Common myeloid progenitor, CD34-positive (primary cell): Measurements from ENCODE around the gene TBXT. TPM values are rescaled to one million over a fixed set of nuclear protein-coding genes. Genes with fewer than 3 reads are reported as not detected.

ENCODE experiments used
- CTCF ChIA-PET: fragments of 350-600 bp; sonication (Branson Sonifier 250); formaldehyde crosslinking; loops from one replicate; lab custom pipeline; 2021; ENCODE audit warnings: antibody characterized with exemption; lab: Charles Lee
- POLR2A ChIA-PET: fragments of 350-600 bp; sonication (Branson Sonifier 250); formaldehyde crosslinking; loops from one replicate; lab custom pipeline; 2021; ENCODE audit warnings: antibody characterized with exemption; lab: Charles Lee
- DNase-seq, 3 donors: peaks; one replicate each; pipeline versions ENCODE4 v3.0.0 to v3.0.0-alpha.2; 2013
- H3K27ac ChIP-seq, 2 experiments: 1 replicate in 1 of 2; 2 replicates in 1 of 2; pipeline ENCODE4 v1.7.0; 2013; ENCODE audit warnings: inconsistent platforms in 2 of 2, low read length in 2 of 2, mild to moderate bottlenecking in 2 of 2, low read depth in 1 of 2, moderate library complexity in 1 of 2; ENCODE audit not compliant: severe bottlenecking in 2 of 2, insufficient read depth in 1 of 2, poor library complexity in 1 of 2
- H3K27me3 ChIP-seq, 5 experiments: replicated peaks in 2 of 5; 1 replicate in 3 of 5; 2 replicates in 2 of 5; pipeline versions ENCODE4 v1.6.1 to v1.7.0; 2013; ENCODE audit warnings: low read length in 4 of 5, mild to moderate bottlenecking in 2 of 5, moderate library complexity in 2 of 5, inconsistent platforms in 1 of 5; ENCODE audit not compliant: insufficient read depth in 5 of 5, control insufficient read depth in 4 of 5
- H3K36me3 ChIP-seq, 4 experiments: 1 replicate in 2 of 4; 2 replicates in 2 of 4; pipeline versions ENCODE4 v1.6.1 to v1.7.0; 2013; ENCODE audit warnings: low read length in 3 of 4, control low read depth in 1 of 4, mild to moderate bottlenecking in 1 of 4; ENCODE audit not compliant: control insufficient read depth in 4 of 4, insufficient read depth in 4 of 4
- H3K4me1 ChIP-seq, 4 experiments: 1 replicate in 3 of 4; 2 replicates in 1 of 4; pipeline versions ENCODE4 v1.6.1 to v1.7.1; 2013; ENCODE audit warnings: low read length in 3 of 4, mild to moderate bottlenecking in 3 of 4, control low read depth in 1 of 4, inconsistent platforms in 1 of 4, moderate library complexity in 1 of 4; ENCODE audit not compliant: control insufficient read depth in 4 of 4, insufficient read depth in 4 of 4; ENCODE audit errors: control extremely low read depth in 1 of 4
- H3K4me3 ChIP-seq, 7 experiments: 1 replicate in 4 of 7; 2 replicates in 3 of 7; pipeline versions ENCODE4 v1.5.1 to v1.7.0; 2013; ENCODE audit warnings: mild to moderate bottlenecking in 7 of 7, low read length in 6 of 7, moderate library complexity in 6 of 7, inconsistent platforms in 2 of 7, low read depth in 2 of 7, control low read depth in 1 of 7; ENCODE audit not compliant: insufficient read depth in 4 of 7, control insufficient read depth in 1 of 7; ENCODE audit errors: extremely low read depth in 1 of 7
- H3K9me3 ChIP-seq, 5 experiments: 1 replicate in 4 of 5; 2 replicates in 1 of 5; pipeline versions ENCODE4 v1.6.1 to v1.7.1; 2013; ENCODE audit warnings: low read length in 4 of 5, mild to moderate bottlenecking in 2 of 5, inconsistent platforms in 1 of 5, low read depth in 1 of 5, moderate library complexity in 1 of 5; ENCODE audit not compliant: control insufficient read depth in 4 of 5, insufficient read depth in 2 of 5; ENCODE audit errors: control extremely low read depth in 1 of 5
- WGBS: methylation state at CpG from one replicate; pipeline ENCODE4 v1.1.5; 2013; ENCODE audit not compliant: insufficient coverage; 5-methylcytosine and 5-hydroxymethylcytosine counted together
- polyA plus RNA-seq: library from polyadenylated mRNA; unstranded; fragments of 120-200 nt; gene quantifications from one replicate; pipeline ENCODE4 v1.2.1, GENCODE V29; 2013

Gene TBXT
- not detected for polyA plus RNA-seq

DNA sequence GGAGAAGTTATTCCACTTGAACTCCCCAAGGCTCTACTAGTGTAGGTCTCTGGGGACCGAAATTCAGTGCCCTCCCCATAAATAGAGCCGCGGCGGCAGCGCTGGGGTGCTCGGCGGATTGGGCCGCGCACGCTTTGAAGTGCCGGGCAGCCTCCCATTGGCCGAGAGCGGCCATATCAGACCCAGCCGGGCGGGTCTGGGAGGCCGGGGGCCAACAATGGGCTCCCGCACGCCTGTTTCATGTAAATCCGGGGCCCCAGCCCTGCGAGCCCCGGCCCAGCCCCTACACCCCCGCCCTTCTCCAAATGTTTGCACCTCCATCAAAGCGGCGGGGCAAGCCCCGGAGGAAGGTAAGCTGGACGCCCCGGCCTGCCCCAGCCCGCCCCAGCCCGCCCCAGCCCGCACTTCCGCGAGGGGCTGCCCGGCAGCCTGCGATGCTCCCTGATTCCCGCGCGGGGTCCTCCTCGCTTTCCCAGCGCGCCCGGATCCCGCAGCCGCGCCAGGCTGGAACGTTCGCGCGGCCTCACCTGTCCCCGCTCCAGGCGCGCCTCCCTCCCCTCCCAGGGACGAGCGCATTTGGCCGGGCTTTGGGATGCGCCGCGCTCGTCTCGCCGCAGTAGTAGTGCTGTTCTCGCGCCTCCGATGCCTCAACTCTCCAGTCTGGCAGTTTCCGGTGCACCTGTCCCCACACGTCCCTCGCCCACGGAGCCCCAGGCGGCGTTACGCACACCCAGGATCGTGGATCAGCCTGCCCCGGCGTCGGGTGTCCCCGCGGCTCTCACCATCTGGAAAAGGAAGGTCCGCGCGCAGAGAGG, at the start of gene TBXT:
Gene TBXT, minus strand, starts transcription at position 51 of the 815 bp plus-strand sequence. CDS start 260 bp downstream, outside the sequence.
- no peak within 1 kb of the TSS for H3K27ac ChIP-seq
- H3K4me3 ChIP-seq, result peak within 1 kb of the TSS in 6 of 7 experiments; percentile 16 to 68 (median 38)
- ChIA-PET POLR2A (no interaction called here), CTCF (no interaction called here)
- peak in 1 of 3 donors; percentile 11 for DNase-seq
- peaks cover 0 to 3% (median 0%) of the 10 kb centered on the region in 5 experiments for H3K9me3 ChIP-seq
- 2% methylated on average over 62 of the region's 79 CpGs for WGBS
- H3K27me3 ChIP-seq, result peaks cover 26 to 95% (median 62%) of the 10 kb centered on the region in 5 experiments
- peaks cover 0 to 39% (median 22%) of the 10 kb centered on the region in 4 experiments for H3K4me1 ChIP-seq
- no peaks in the 10 kb centered on the region for H3K36me3 ChIP-seq

DNA sequence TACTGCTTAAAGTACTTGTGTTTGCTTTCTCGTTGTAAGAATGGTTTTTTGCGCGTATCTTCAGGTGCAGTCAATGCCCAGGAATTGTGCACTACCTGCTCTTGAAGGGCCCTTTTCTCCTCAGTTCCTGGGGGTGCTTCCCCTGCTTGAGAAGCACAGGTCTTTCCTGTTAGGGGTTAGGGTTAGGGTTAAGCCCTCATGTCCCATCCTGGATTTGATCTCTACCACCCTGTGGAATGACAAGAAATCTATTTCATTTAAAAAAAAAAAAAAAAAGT, 39.6 kb upstream of the TBXT start:
- H3K4me1 ChIP-seq, result no peaks in the 10 kb centered on the region
- H3K9me3 ChIP-seq, result peaks cover 0 to 6% (median 0%) of the 10 kb centered on the region in 5 experiments
- ChIA-PET POLR2A (no interaction called here), CTCF (no interaction called here)
- H3K27ac ChIP-seq, result no peak overlapping the region
- no peak for DNase-seq
- WGBS, result 93% methylated on average over 3 of the region's 3 CpGs
- no peaks in the 10 kb centered on the region for H3K36me3 ChIP-seq
- H3K4me3 ChIP-seq, result no peak overlapping the region
- H3K27me3 ChIP-seq, result peaks cover 0 to 2% (median 0%) of the 10 kb centered on the region in 5 experiments

DNA sequence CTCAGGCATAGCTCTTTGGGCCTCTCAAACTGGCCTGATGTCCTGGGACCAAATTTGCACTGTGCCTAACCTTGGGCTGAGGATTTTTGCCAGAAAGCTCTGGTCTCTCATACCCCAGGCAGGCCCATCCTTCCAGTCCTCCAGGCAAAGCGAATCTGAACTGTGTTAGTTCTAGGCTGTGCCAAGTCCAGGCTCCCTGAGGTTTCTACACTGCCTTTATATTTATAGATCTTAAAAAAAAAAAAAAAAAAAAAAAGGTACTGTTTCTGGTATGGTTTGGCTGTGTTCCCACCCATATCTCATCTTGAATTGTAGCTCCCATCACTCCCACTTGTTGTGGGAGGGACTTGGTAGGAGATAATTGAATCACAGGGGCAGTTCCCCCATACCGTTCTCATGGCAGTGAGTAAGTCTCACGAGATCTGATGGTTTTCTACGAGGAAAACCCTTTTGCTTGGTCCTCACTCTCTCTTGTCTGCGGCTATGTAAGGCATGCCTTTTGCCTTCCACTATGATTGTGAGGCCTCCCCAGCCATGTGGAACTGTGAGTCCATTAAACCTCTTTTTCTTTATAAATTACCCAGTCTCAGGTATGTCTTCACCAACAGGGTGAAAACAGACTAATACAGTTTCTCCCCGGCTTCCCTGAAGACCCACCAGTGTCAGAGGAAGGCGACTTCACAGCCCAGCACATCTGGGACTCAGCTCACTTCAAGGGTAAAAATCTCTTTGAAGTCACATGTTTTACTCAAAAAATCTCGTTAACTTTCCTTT, 39.0 kb upstream of the TBXT start:
- Histone ChIP-seq H3K27ac (no peak overlapping the region), H3K36me3 (no peaks in the 10 kb centered on the region), H3K4me1 (peaks cover 0 to 2% (median 0%) of the 10 kb centered on the region in 4 experiments), H3K9me3 (peaks cover 0 to 6% (median 0%) of the 10 kb centered on the region in 5 experiments), H3K27me3 (peaks cover 0 to 2% (median 0%) of the 10 kb centered on the region in 5 experiments), H3K4me3 (no peak overlapping the region)
- ChIA-PET CTCF (no interaction called here), POLR2A (no interaction called here)
- DNase-seq, result no peak
- WGBS, result 83% methylated on average over 7 of the region's 8 CpGs

DNA sequence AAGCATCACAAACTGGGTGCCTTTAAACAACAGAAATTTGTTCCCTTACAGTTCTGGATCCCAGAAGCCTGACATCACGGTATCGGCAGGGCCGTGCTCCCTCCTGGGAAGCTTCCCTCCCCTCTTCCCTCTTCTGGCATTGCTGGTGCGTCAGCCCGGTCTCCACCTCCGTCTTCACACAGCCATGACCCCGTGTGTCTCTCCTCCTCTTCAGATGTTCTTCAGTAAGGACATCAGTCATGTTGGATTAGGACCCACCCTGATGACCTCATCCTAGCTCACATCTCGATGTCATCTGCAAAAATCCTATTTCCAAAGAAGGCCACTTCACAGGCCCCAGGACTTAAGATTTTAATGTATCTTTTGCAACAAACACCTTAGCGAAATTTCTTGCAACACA, 38.4 kb upstream of the TBXT start:
- no peak overlapping the region for H3K27ac ChIP-seq
- H3K4me1 ChIP-seq, result peaks cover 0 to 2% (median 0%) of the 10 kb centered on the region in 4 experiments
- CTCF ChIA-PET, result no interaction called here
- no peak for DNase-seq
- peaks cover 0 to 3% (median 0%) of the 10 kb centered on the region in 5 experiments for H3K9me3 ChIP-seq
- POLR2A ChIA-PET, result no interaction called here
- WGBS, result 98% methylated on average over 8 of the region's 9 CpGs
- no peaks in the 10 kb centered on the region for H3K36me3 ChIP-seq
- no peak overlapping the region for H3K4me3 ChIP-seq
- peaks cover 0 to 2% (median 0%) of the 10 kb centered on the region in 5 experiments for H3K27me3 ChIP-seq

DNA sequence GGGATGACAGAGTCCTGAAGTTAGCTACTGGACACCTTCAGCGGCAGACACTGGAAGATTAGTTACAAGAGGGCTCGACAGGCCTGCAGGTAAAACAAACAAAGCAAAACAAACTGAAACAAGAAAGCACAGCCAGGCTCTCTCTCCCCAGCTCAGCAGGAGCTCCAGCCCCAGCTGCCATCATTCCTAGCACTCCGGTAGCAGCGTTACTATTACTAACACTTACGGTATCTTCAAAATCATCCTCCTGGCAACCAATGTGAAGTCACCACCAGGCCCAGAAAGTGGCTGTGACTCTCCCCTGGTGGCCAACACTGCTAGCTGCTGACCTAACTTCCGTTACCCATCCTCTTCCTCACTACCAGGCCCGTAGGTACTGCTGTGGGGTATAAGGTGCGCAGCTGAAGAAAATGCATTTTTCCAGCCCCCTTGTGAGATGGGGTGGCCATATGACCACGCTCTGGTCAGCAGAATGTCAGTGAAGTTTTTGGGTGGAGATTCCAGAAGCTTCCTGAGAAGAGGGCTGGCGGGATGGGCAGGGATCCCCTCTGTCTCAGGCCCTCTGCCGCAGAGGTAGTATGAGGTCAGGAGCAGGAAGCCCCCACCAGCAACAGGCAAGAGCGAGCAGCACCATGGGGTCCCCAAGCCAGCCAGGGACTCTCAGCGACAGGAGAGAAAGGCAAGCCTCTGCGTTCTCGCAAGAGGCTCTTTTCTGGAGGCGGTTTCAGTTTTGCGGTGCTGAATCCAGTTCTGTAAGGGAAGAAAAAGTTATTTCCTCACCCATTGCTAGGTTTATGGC, 37.4 kb upstream of the TBXT start:
- Histone ChIP-seq H3K27me3 (peaks cover 0 to 2% (median 0%) of the 10 kb centered on the region in 5 experiments), H3K4me3 (no peak overlapping the region), H3K9me3 (no peaks in the 10 kb centered on the region), H3K27ac (no peak overlapping the region), H3K4me1 (peaks cover 0 to 2% (median 0%) of the 10 kb centered on the region in 4 experiments), H3K36me3 (no peaks in the 10 kb centered on the region)
- CTCF ChIA-PET, result interaction anchor here (1.0 kb wide), 1 partner anchor 9 kb away, joined by 3 read pairs; no protein-coding TSS in a partner anchor
- POLR2A ChIA-PET, result no interaction called here
- DNase-seq, result no peak
- WGBS, result 99% methylated on average over 10 of the region's 17 CpGs

GRCh38 chr6:166203641-166204222, 36.1 kb upstream of the TBXT start:
- Histone ChIP-seq H3K27me3 (peaks cover 0 to 2% (median 0%) of the 10 kb centered on the region in 5 experiments), H3K36me3 (no peaks in the 10 kb centered on the region), H3K27ac (no peak overlapping the region), H3K9me3 (no peaks in the 10 kb centered on the region), H3K4me1 (peaks cover 0 to 2% (median 0%) of the 10 kb centered on the region in 4 experiments), H3K4me3 (no peak overlapping the region)
- CTCF ChIA-PET, result no interaction called here
- POLR2A ChIA-PET, result no interaction called here
- WGBS, result 97% methylated on average over 11 of the region's 14 CpGs
- no peak for DNase-seq
